Gastroesophageal sphincter (tissue), 4 donors: ENCODE results near the gene TMEM30B. TPM values are rescaled to one million over a fixed set of nuclear protein-coding genes. Genes with fewer than 3 reads are reported as not detected.

Experiments
- ATAC-seq: fragments of 150-250 bp; one replicate; pipeline ENCODE4 v1.9.1; 2016; ENCODE audit warnings: mild to moderate bottlenecking, moderate library complexity
- H3K27ac ChIP-seq, 4 donors: fragments of 200-600 bp; sonication (generic) in 3 of 4; 1 replicate in 3 of 4; 2 replicates in 1 of 4; pipeline ENCODE4 v1.5.1; 2016 to 2019
- H3K27me3 ChIP-seq: fragments of 200-600 bp; sonication (generic); one replicate; pipeline ENCODE4 v1.5.1; 2019
- H3K36me3 ChIP-seq, 2 donors: fragments of 200-600 bp; sonication (generic); one replicate each; pipeline ENCODE4 v1.5.1; 2019; ENCODE audit warnings: control low read depth in 1 of 2
- H3K4me1 ChIP-seq, 3 donors: fragments of 200-600 bp; sonication (generic); 1 replicate in 2 of 3; 2 replicates in 1 of 3; pipeline ENCODE4 v1.5.1; 2016 to 2019; ENCODE audit warnings: control low read depth in 2 of 3
- H3K4me3 ChIP-seq, 2 donors: fragments of 200-600 bp; sonication (generic); one replicate each; pipeline ENCODE4 v1.5.1; 2019; ENCODE audit warnings: mild to moderate bottlenecking in 1 of 2, moderate library complexity in 1 of 2
- H3K9me3 ChIP-seq, 3 donors: fragments of 200-600 bp; sonication (generic); one replicate each; pipeline ENCODE4 v1.5.1; 2017 to 2019; ENCODE audit warnings: control low read depth in 2 of 3
- CTCF ChIP-seq, 4 experiments: fragments of 200-600 bp in 2 of 4; fragments of 450-650 bp in 2 of 4; sonication (generic) in 1 of 4; IDR thresholded peaks; one replicate each; pipeline ENCODE4 v1.5.1; 2017 to 2019; ENCODE audit warnings: antibody characterized with exemption in 4 of 4, mild to moderate bottlenecking in 2 of 4, moderate library complexity in 2 of 4
- EP300 ChIP-seq: sonication (generic); formaldehyde crosslinking; IDR thresholded peaks from one replicate; pipeline ENCODE4 v1.6.1; 2017; ENCODE audit warnings: antibody characterized with exemption, mild to moderate bottlenecking
- POLR2A ChIP-seq, 2 donors: fragments of 450-650 bp; IDR thresholded peaks; one replicate each; pipeline ENCODE4 v1.6.1; 2017; ENCODE audit warnings: antibody characterized with exemption in 2 of 2, mild to moderate bottlenecking in 2 of 2, moderate library complexity in 1 of 2
- POLR2AphosphoS5 ChIP-seq: sonication (generic); formaldehyde crosslinking; IDR thresholded peaks from one replicate; pipeline ENCODE4 v1.6.1; 2017; ENCODE audit warnings: antibody characterized with exemption
- WGBS, 2 donors: methylation state at CpG; one replicate each; pipeline ENCODE4 v1.1.5; 2018; ENCODE audit warnings: low coverage in 1 of 2; 5-methylcytosine and 5-hydroxymethylcytosine counted together
- total RNA-seq, 4 donors: library from RNA; depleted of rRNA; stranded (reverse); fragments of >200 nt; gene quantifications; one replicate each; pipeline ENCODE4 v1.1.0, GENCODE V29; 2016

Gene TMEM30B
- total RNA-seq, 4 donors from 2014 or later = 1.6 to 4.8 (median 2.6) TPM

- peaks cover 0 to 10% (median 3%) of the 10 kb centered on the region in 3 donors for H3K4me1 ChIP-seq
- H3K9me3 ChIP-seq = no peaks in the 10 kb centered on the region
- peaks cover 4% of the 10 kb centered on the region for H3K27me3 ChIP-seq
- WGBS, 2 donors = 11 to 13% methylated on average over 6 to 7 of the region's 7 CpGs
- ATAC-seq = peak; percentile 92
- H3K4me3 ChIP-seq = no peak overlapping the region
- H3K27ac ChIP-seq = no peak overlapping the region
- peak; percentile 30 for TF ChIP-seq POLR2AphosphoS5
- TF ChIP-seq EP300 = no peak
- peak; percentile 60 to 89 (median 70) for TF ChIP-seq CTCF (IDR thresholded peaks at IDR 0.05)
- H3K36me3 ChIP-seq = no peaks in the 10 kb centered on the region
Measured at GRCh38 chr14:61252369-61253063, 28.6 kb downstream of the TMEM30B start.

- H3K4me3 ChIP-seq = no peak overlapping the region
- WGBS, 2 donors = 92 to 96% methylated on average over 4 to 9 of the region's 9 CpGs
- H3K27ac ChIP-seq = no peak overlapping the region
- H3K9me3 ChIP-seq = no peaks in the 10 kb centered on the region
- no peaks in the 10 kb centered on the region for H3K27me3 ChIP-seq
- H3K36me3 ChIP-seq = no peaks in the 10 kb centered on the region
- peaks cover 0 to 10% (median 3%) of the 10 kb centered on the region in 3 donors for H3K4me1 ChIP-seq
- ATAC-seq = no peak
- no peak for TF ChIP-seq CTCF (IDR thresholded peaks at IDR 0.05)
- no peak for TF ChIP-seq EP300
- TF ChIP-seq POLR2AphosphoS5 = no peak
- TF ChIP-seq POLR2A (IDR thresholded peaks at IDR 0.05) = no peak
Measured at GRCh38 chr14:61250063-61250462, 31.1 kb downstream of the TMEM30B start.

GRCh38 chr14:61247935-61248334, 33.2 kb downstream of the TMEM30B start:
- peaks cover 0 to 9% (median 3%) of the 10 kb centered on the region in 3 donors for H3K4me1 ChIP-seq
- H3K36me3 ChIP-seq = no peaks in the 10 kb centered on the region
- no peaks in the 10 kb centered on the region for H3K27me3 ChIP-seq
- ATAC-seq = no peak
- no peak overlapping the region for H3K27ac ChIP-seq
- TF ChIP-seq POLR2A (IDR thresholded peaks at IDR 0.05) (no peak), POLR2AphosphoS5 (no peak), CTCF (IDR thresholded peaks at IDR 0.05) (no peak), EP300 (no peak)
- no peak overlapping the region for H3K4me3 ChIP-seq
- 32 to 36% methylated on average over 1 of the region's 1 CpG for WGBS, 2 donors
- H3K9me3 ChIP-seq = no peaks in the 10 kb centered on the region

GRCh38 chr14:61246721-61247120, 34.4 kb downstream of the TMEM30B start:
- H3K27ac ChIP-seq = no peak overlapping the region
- H3K4me3 ChIP-seq = no peak overlapping the region
- no peaks in the 10 kb centered on the region for H3K9me3 ChIP-seq
- H3K27me3 ChIP-seq = no peaks in the 10 kb centered on the region
- 86 to 93% methylated on average over 2 to 4 of the region's 4 CpGs for WGBS, 2 donors
- no peak for ATAC-seq
- no peaks in the 10 kb centered on the region for H3K4me1 ChIP-seq
- H3K36me3 ChIP-seq = no peaks in the 10 kb centered on the region
- TF ChIP-seq CTCF (IDR thresholded peaks at IDR 0.05) = no peak
- TF ChIP-seq EP300 = no peak
- TF ChIP-seq POLR2A (IDR thresholded peaks at IDR 0.05) = no peak
- TF ChIP-seq POLR2AphosphoS5 = no peak

- H3K9me3 ChIP-seq = peaks cover 0 to 15% (median 0%) of the 10 kb centered on the region in 3 donors
- H3K36me3 ChIP-seq = no peaks in the 10 kb centered on the region
- no peaks in the 10 kb centered on the region for H3K27me3 ChIP-seq
- H3K4me3 ChIP-seq = no peak overlapping the region
- H3K4me1 ChIP-seq = no peaks in the 10 kb centered on the region
- no peak for ATAC-seq
- no peak overlapping the region for H3K27ac ChIP-seq
- 72 to 83% methylated on average over 8 to 9 of the region's 9 CpGs for WGBS, 2 donors
- TF ChIP-seq EP300 = no peak
- no peak for TF ChIP-seq CTCF (IDR thresholded peaks at IDR 0.05)
- no peak for TF ChIP-seq POLR2AphosphoS5
- TF ChIP-seq POLR2A (IDR thresholded peaks at IDR 0.05) = no peak
Measured at GRCh38 chr14:61244009-61244408, 37.1 kb downstream of the TMEM30B start.
